ENCODE results near the gene MARCO.

GRCh38 chr2:118980573-118980972 is 38.6 kb downstream of the MARCO start:
- TF ChIP-seq, protein P1, sequence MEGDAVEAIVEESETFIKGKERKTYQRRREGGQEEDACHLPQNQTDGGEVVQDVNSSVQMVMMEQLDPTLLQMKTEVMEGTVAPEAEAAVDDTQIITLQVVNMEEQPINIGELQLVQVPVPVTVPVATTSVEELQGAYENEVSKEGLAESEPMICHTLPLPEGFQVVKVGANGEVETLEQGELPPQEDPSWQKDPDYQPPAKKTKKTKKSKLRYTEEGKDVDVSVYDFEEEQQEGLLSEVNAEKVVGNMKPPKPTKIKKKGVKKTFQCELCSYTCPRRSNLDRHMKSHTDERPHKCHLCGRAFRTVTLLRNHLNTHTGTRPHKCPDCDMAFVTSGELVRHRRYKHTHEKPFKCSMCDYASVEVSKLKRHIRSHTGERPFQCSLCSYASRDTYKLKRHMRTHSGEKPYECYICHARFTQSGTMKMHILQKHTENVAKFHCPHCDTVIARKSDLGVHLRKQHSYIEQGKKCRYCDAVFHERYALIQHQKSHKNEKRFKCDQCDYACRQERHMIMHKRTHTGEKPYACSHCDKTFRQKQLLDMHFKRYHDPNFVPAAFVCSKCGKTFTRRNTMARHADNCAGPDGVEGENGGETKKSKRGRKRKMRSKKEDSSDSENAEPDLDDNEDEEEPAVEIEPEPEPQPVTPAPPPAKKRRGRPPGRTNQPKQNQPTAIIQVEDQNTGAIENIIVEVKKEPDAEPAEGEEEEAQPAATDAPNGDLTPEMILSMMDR (IDR thresholded peaks at IDR 0.05), result no peak
- TF ChIP-seq POLR2A (IDR thresholded peaks at IDR 0.05), result no peak

Data from vagina (tissue), 2 donors.